ENCODE measurements around the gene PPP1R12A.

Gene PPP1R12A

GRCh38 chr12:79841248-79841877 is 93.5 kb downstream of the PPP1R12A start:
- no peak for DNase-seq (ENCODE audit: low spot score)

DNA sequence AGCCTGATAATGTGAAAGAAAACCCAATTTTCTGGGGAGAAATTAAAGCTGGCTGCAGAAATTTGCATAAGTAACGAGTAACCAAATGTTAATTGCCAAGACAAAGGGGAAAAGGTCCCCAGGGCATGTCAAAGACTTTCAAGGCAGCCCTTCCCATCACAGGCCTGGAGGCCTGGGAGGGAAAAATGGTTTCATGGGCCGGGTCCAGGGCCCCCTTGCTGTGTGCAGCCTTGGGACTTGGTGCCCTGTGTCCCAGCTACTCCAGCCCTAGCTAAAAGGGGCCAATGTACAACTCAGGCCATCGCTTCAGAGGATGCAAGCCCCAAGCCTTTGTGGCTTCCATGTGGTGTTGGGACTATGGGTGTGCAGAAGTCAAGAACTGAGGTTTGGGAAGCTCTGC is 96.5 kb downstream of the PPP1R12A start:
- no peak for DNase-seq (ENCODE audit: low spot score)

- DNase-seq (ENCODE audit: low spot score) = no peak
Measured at GRCh38 chr12:79837575-79837974, 97.3 kb downstream of the PPP1R12A start.

GRCh38 chr12:79835377-79835843 is 99.5 kb downstream of the PPP1R12A start:
- no peak for DNase-seq (ENCODE audit: low spot score)

DNA sequence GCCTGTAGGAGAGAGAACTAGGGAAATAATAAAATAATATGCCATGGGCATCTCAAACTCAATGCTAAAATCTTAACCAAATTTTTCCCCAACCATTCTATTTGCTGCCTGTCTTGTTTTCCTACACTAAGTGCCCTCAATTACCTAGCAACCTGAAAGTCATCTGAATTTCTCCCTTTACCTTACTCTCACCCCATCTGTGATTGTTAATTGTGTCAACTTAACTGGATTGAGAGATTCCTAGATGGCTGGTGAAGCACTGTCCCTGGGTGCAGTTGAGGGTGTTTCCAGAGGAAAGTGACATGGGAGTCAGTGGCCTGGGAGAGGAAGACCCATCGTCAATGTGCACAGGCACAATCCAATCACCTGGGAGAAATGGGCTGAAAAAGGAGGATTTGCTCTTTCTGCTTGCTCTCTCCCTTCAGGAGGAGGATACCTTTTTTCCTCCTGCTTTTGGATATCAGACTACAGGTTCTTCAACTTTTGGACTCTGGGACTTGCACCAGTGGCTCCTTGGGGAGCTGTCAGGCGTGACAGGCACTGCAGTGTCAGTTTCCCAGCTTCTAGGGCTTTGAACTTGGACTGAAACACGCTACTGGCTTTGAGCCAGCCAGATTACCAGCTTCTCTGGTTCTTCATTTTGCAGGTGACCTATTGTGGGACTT is 100.1 kb downstream of the PPP1R12A start:
- no peak for DNase-seq (ENCODE audit: low spot score)

DNA sequence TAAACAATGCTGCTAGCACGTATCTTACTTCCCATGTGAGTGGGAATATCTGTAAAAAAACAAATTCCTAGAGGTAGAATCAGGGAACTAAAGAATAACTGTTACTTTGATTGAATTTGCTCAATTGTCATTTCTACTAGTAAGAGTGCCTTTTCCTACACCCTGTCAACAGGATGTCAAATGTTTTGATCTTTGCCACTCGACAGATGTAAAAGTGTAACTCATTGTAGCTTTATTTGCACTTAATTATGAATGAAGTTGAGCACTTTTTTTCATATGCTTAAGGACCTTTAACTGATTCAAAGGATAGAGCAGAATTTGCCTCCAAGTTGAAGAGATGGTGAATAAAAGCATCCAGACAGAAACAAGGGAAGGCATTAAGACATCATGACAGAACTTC is 104.5 kb downstream of the PPP1R12A start:
- no peak for DNase-seq (ENCODE audit: low spot score)

- DNase-seq (ENCODE audit: low spot score) = no peak
Measured at GRCh38 chr12:79828924-79829323, 106.0 kb downstream of the PPP1R12A start.

- no peak for DNase-seq (ENCODE audit: low spot score)
Measured at GRCh38 chr12:79827484-79827883, 107.4 kb downstream of the PPP1R12A start.

- no peak for DNase-seq (ENCODE audit: low spot score)
Measured at GRCh38 chr12:79826267-79827128, 108.4 kb downstream of the PPP1R12A start.

- no peak for DNase-seq (ENCODE audit: low spot score)
Measured at GRCh38 chr12:79822475-79822874, 112.4 kb downstream of the PPP1R12A start.

DNA sequence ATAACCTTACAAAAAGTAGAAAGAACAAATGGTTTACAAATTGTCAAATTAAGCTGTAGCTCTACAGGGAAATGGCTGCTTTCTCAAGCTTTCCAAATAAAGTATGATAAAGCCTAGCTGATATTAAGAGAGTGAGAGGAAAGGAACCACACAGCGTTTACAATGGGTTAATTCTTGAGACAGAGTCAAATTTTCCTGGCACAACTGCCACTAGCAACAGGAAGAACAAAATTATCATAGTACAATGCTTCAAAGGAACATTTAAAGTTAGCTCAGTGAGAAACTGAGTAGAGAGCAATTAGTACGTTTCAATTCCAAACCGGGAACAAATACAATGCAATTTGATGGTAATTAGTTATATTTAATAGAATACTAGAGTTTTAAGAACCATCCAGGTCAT is 116.0 kb downstream of the PPP1R12A start:
- DNase-seq (ENCODE audit: low spot score) = no peak

- peak; percentile 43 for DNase-seq (ENCODE audit: low spot score)
Measured at GRCh38 chr12:79784366-79785065, 150.4 kb downstream of the PPP1R12A start.

GRCh38 chr12:79782172-79782900 is 152.6 kb downstream of the PPP1R12A start:
- no peak for DNase-seq (ENCODE audit: low spot score)

DNA sequence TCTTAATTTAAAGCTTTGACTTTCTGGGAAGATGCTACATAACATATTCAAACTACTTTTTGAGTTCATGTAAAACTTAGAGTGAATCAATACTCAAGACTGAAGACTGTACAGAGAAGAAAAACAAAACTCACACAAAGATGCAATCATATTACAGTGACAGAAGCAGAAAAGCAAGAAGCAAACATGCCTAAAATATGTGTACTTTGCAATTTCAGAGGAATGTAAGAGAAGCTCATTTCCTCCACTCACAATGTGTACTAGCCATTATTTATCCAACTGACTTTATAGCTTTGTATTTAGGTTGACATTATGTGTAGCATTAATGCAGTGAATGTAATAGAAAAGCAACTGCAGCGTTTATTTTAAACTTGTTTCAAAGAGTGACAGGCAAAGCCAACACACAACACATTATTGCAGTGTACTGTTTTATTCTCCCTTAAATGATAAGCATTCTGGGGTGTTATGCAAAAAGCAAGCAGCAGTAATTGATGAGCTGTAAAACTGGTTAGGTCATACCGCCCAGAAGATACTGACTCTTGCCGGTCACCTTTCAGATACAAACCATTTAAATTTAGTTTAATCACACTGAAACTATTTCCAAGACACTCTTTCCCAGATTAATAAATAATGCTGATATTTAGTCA is 156.0 kb downstream of the PPP1R12A start:
- no peak for DNase-seq (ENCODE audit: low spot score)

DNA sequence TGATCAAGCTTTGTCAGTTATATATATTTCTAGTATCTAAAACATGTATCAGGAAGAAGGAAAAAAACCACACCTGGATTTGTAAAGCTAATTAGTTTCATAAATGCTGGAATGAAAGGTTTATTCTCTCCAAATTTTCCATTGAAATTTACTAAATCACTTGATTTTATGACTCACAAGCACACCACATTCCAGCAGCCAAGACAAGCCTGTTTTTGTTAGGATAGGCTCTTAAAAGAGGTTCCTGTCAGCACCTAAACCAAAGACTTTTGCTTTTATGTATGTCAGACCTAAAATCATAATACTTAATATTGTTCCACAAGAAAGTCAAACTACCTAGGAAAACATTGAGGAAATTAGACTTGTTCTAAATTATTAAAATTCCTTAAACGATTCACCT is 158.8 kb downstream of the PPP1R12A start:
- no peak for DNase-seq (ENCODE audit: low spot score)

- no peak for DNase-seq (ENCODE audit: low spot score)
Measured at GRCh38 chr12:79775355-79776027, 159.4 kb downstream of the PPP1R12A start.

DNA sequence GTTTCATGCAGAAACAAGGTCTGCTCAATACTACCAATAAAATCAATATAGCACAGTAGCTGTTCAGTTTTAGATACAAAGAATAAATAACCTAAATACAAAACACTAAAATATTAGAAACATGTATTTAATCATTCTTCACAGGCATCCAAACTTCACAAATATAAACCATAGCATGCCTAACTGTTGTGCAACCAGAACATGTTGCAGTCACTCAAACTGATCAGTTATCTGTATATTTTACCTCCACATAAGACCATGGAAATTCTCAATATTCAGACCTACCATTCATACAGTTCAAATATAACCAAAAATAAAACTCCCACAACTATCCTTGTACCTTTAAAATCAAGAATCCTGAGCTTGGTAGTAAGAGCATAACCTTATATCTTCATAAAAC is 161.0 kb downstream of the PPP1R12A start:
- DNase-seq (ENCODE audit: low spot score) = no peak

DNA sequence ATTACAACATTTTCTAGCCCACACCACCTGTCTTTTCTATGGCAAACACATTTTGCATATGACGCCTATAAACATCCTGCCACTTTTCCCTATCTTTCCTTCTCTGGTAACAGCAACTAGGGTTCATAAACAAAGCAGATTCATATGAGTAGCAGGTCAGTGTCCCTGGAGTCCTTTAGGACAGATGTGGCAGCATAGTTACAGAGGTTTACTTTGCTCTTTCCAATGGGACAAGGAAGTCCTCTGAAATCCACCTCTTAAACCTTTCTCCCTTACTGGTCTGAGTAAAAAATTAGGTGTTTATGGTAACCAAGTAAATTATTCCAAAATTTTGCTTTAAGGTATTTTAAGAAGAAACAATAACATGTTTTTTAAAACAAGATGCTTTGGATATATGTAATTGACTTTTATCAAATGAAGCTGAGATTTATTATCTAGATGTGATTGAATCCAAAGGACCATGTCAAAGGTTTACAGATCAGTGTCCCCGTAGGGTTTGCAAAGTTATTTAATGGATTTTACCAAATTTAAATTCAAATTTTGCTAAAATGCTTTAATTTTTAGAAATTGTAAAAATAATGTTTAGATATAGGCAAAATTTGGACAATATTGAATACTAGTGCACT is 164.9 kb downstream of the PPP1R12A start:
- DNase-seq (ENCODE audit: low spot score) = no peak

GRCh38 chr12:79769189-79769859 is 165.6 kb downstream of the PPP1R12A start:
- no peak for DNase-seq (ENCODE audit: low spot score)

All from iPS-NIHi11 (cell line).